TTC549 (cell line): ENCODE data around the gene CSMD2.

Experiments
- FAIRE-seq: peaks from 2 replicates; lab custom pipeline; 2012; peaks lifted over from hg19 to GRCh38; lab: Jason Lieb, UNC

Gene CSMD2

GRCh38 chr1:33713058-33713877, 451.8 kb downstream of the CSMD2 start:
- no peak for FAIRE-seq

- FAIRE-seq: no peak
Measured at GRCh38 chr1:33712186-33712585, 452.8 kb downstream of the CSMD2 start.

- no peak for FAIRE-seq
Measured at GRCh38 chr1:33711511-33711910, 453.5 kb downstream of the CSMD2 start.

- FAIRE-seq: no peak
Measured at GRCh38 chr1:33710967-33711366, 454.1 kb downstream of the CSMD2 start.

- FAIRE-seq: no peak
Measured at GRCh38 chr1:33709783-33710718, 455.0 kb downstream of the CSMD2 start.

DNA sequence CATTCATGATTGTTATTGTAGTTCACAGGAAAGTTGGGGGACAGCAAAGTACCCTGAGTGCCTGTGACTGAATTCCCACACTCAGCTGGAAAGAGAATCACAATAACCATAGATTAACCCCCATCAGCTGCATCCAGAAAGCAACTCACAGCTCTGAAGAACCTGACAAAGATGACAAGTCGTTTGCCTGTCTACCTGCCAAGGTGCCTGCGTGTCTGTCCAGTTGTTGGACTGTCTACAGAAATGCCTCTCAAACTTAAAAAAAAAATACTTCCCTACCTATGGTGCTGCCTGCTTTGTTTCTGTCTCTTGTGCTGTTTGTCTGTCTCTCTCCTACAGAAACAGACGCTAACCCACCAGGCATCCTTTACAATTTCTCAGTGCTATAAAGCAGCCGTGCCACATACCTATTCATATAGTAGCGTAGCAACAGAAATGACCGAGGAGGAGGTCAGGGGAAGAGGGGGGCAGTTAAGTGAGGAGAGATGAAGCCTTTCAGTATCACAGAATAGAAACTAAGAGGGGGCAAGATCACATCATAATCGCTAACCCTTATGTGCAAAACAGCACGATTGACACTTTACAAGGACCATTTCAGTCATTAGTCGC, 455.8 kb downstream of the CSMD2 start:
- no peak for FAIRE-seq

- no peak for FAIRE-seq
Measured at GRCh38 chr1:33706634-33707255, 458.3 kb downstream of the CSMD2 start.

DNA sequence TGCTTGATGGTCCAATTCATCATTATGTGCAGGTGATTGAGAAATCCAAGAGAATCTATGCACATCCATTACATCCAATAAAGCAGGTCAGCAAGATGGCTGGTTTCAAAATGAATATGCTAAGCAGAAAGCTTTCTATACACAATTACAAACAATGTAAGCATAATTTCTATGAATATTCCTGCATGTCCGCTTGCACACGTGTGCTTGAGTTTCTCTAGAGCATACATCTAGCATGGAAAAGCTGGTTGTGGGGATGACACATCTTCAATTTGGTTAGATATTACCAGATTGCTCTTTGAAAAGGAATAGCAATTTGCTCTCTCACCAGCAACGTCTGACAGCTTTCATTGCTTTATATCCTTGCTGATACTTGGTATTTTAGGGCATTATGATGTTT, 461.6 kb downstream of the CSMD2 start:
- FAIRE-seq: no peak

- FAIRE-seq: no peak
Measured at GRCh38 chr1:33698361-33699035, 466.5 kb downstream of the CSMD2 start.

DNA sequence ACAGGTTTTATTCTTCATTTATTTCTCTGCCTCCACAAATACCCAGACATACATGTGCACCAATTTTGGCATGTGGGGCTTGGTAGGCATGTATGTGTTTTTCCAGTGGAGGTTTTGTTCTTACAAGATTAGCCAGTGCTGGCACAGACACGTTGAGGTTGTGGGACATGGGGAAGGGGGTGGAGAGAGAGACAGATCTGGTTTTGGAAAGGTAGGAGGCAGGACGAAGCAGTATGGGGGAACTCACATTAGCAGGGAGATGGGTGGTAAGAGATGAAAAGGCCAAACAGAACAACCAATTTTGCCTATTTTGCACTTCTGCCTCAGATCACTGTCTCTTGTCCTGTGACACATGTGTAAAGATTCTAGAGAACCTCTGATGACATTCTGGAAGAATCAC, 467.2 kb downstream of the CSMD2 start:
- no peak for FAIRE-seq

GRCh38 chr1:33696962-33697361, 468.1 kb downstream of the CSMD2 start:
- no peak for FAIRE-seq

- no peak for FAIRE-seq
Measured at GRCh38 chr1:33696311-33696710, 468.7 kb downstream of the CSMD2 start.

GRCh38 chr1:33692206-33693188, 472.5 kb downstream of the CSMD2 start:
- no peak for FAIRE-seq

- no peak for FAIRE-seq
Measured at GRCh38 chr1:33687000-33687399, 478.0 kb downstream of the CSMD2 start.

- FAIRE-seq: no peak
Measured at GRCh38 chr1:33686551-33686950, 478.5 kb downstream of the CSMD2 start.

DNA sequence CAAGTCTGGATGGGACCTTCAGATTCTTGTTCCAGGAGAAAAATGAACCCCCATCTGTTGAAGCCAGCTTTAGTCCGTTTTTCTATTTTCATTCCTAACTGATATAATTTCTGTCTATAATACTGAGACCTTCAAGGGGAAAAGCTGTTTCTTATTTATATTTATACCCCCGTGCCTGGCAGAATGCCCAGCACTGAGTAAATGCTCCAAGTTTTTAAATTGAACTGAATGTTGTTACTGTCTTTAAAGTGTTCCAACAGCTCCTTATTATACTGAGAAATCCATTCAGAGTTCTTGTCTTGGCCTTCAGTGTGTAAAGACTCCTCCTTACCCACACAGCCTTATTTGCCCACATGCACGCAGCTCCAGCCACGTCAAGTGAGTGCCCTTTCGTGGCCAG, 479.8 kb downstream of the CSMD2 start:
- FAIRE-seq: no peak

DNA sequence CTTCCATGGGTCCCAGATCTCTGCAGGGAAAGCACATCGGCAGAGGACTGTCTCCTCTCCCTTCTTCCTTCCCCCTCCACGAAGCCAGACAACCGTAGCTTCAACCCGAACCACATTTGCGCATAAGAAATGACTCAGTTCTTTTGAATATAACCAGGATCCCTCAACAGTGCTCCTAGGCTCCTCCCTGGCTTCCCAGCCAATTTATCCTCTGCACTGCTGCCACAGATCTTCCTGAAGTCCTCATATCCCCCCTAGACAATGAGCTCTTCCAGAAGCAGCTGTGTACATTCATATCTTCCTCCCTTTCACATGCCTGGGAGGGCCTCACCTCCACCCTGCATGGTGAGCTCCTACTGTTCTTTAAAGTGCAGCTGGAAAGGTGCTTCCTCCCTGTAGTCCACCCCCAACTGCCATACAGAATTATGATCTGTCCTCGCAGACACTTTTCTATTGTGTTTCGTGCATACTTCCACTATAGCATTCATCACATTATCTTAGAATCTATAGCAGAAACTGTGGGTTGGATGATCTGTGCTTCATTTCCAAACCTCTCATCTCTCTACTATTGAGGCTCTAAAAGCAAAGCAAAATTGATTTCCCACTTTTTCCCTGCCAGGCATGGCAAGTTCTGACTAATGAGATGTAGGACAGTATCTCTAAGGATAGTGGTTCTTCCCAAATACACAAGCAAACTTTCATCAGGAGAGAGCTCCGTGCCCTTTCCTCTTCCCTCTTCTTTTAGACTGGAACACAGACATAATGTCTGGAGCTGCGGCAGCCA, 480.4 kb downstream of the CSMD2 start:
- no peak for FAIRE-seq

GRCh38 chr1:33683913-33684312, 481.1 kb downstream of the CSMD2 start:
- no peak for FAIRE-seq

DNA sequence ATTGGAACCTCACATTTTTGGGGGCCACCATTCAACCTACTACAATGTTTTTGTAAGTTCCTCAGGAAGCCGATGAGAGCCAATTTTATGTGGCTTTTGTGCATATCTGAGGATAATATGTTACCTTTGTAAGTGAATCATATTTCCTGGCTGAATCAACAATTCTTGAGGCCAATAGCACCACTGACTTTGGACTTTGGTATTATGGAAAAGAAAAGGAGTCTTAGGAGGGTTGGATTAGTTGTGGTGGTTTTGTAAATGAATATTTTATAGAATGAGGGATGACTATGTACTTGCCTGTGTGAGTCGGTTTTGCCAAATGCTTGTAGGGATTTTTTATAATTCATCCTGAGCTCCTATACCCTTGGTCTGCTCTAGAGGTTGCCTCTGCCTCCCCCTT, 482.7 kb downstream of the CSMD2 start:
- FAIRE-seq: no peak
